WTC11 (cell line): ENCODE data around the gene PADI2. TPM values are rescaled to one million over a fixed set of nuclear protein-coding genes. Genes with fewer than 3 reads are reported as not detected.

ENCODE experiments used
- ATAC-seq: fragments of 200-7000 bp; cut with Tn5 transposase; 2 replicates; pipeline ENCODE4 v1.10.0; 2021; ENCODE audit warnings: mild to moderate bottlenecking, moderate library complexity
- CTCF ChIA-PET: fragments of 300-600 bp; sonication (Branson Sonifier 250); formaldehyde crosslinking; loops from one replicate; lab custom pipeline; 2021; ENCODE audit warnings: antibody characterized with exemption; lab: Charles Lee
- POLR2A ChIA-PET: fragments of 350-600 bp; sonication (Branson Sonifier 250); formaldehyde crosslinking; loops from one replicate; lab custom pipeline; 2021; ENCODE audit warnings: antibody characterized with exemption; lab: Charles Lee
- DNase-seq: peaks from one replicate; pipeline ENCODE4 v3.0.0; 2021; ENCODE audit warnings: low spot score
- H3K27ac Mint-ChIP-seq: 2 replicates; pipeline ENCODE4 v1.8.0; 2021; ENCODE audit warnings: mixed read lengths
- H3K27me3 Mint-ChIP-seq: 2 replicates; pipeline ENCODE4 v1.8.0; 2021; ENCODE audit warnings: low read depth, mild to moderate bottlenecking, moderate library complexity, mixed read lengths
- H3K36me3 Mint-ChIP-seq: 2 replicates; pipeline ENCODE4 v1.8.0; 2021; ENCODE audit warnings: mixed read lengths
- H3K4me1 Mint-ChIP-seq: 2 replicates; pipeline ENCODE4 v1.8.0; 2022; ENCODE audit warnings: mixed read lengths
- H3K4me3 Mint-ChIP-seq: 2 replicates; pipeline ENCODE4 v1.8.0; 2021; ENCODE audit warnings: mild to moderate bottlenecking, moderate library complexity, mixed read lengths
- H3K9me3 Mint-ChIP-seq: 2 replicates; pipeline ENCODE4 v1.8.0; 2021; ENCODE audit warnings: mixed read lengths
- EMX1 ChIP-seq: fragments of 250-450 bp; sonication (Bioruptor Pico); IDR thresholded peaks from 2 replicates; pipeline ENCODE4 v1.8.0; 2021; ENCODE audit warnings: mild to moderate bottlenecking
- ETV6 ChIP-seq: sonication (generic); formaldehyde crosslinking; IDR thresholded peaks from 2 replicates; pipeline ENCODE4 v1.8.1; 2022; ENCODE audit warnings: mild to moderate bottlenecking, missing genetic modification reagents
- FOXJ3 ChIP-seq: sonication (generic); formaldehyde crosslinking; IDR thresholded peaks from 2 replicates; pipeline ENCODE4 v1.9.0; 2021; ENCODE audit warnings: missing genetic modification reagents, mild to moderate bottlenecking, borderline replicate concordance
- HMGXB4 ChIP-seq: sonication (generic); formaldehyde crosslinking; IDR thresholded peaks from 2 replicates; pipeline ENCODE4 v1.8.1; 2023; ENCODE audit warnings: mild to moderate bottlenecking, moderate library complexity, missing genetic modification reagents
- IRF1 ChIP-seq: sonication (generic); formaldehyde crosslinking; IDR thresholded peaks from 2 replicates; pipeline ENCODE4 v1.8.0; 2023; ENCODE audit warnings: missing genetic modification reagents
- JAZF1 ChIP-seq: fragments of 250-450 bp; sonication (Bioruptor Pico); IDR thresholded peaks from 2 replicates; pipeline ENCODE4 v1.9.0; 2021; ENCODE audit warnings: moderate library complexity, mild to moderate bottlenecking, inconsistent platforms
- KAT7 ChIP-seq: sonication (generic); formaldehyde crosslinking; IDR thresholded peaks from 2 replicates; pipeline ENCODE4 v1.8.1; 2023; ENCODE audit warnings: missing genetic modification reagents, mild to moderate bottlenecking, borderline replicate concordance
- MLX ChIP-seq: sonication (generic); formaldehyde crosslinking; IDR thresholded peaks from 2 replicates; pipeline ENCODE4 v1.8.1; 2023; ENCODE audit warnings: mild to moderate bottlenecking, missing genetic modification reagents, moderate library complexity
- NFATC4 ChIP-seq: fragments of 250-450 bp; sonication (Bioruptor Pico); IDR thresholded peaks from 2 replicates; pipeline ENCODE4 v1.9.0; 2021; ENCODE audit warnings: mild to moderate bottlenecking
- NR2C2 ChIP-seq: sonication (generic); formaldehyde crosslinking; IDR thresholded peaks from 2 replicates; pipeline ENCODE4 v1.8.0; 2022; ENCODE audit warnings: mild to moderate bottlenecking, missing genetic modification reagents
- NR3C1 ChIP-seq: sonication (generic); formaldehyde crosslinking; conservative IDR thresholded peaks from 2 replicates; pipeline ENCODE4 v1.8.1; 2023; ENCODE audit warnings: low read depth, mild to moderate bottlenecking, missing genetic modification reagents
- OVOL2 ChIP-seq: fragments of 250-450 bp; sonication (Bioruptor Pico); IDR thresholded peaks from 2 replicates; pipeline ENCODE4 v1.9.0; 2021; ENCODE audit warnings: mild to moderate bottlenecking, borderline replicate concordance
- PREB ChIP-seq: sonication (generic); formaldehyde crosslinking; IDR thresholded peaks from 2 replicates; pipeline ENCODE4 v1.8.1; 2022; ENCODE audit warnings: mild to moderate bottlenecking, missing genetic modification reagents, moderate library complexity, borderline replicate concordance
- RELA ChIP-seq: sonication (generic); formaldehyde crosslinking; IDR thresholded peaks from 2 replicates; pipeline ENCODE4 v1.8.1; 2022; ENCODE audit warnings: missing genetic modification reagents, mild to moderate bottlenecking, borderline replicate concordance
- RORB ChIP-seq: fragments of 250-450 bp; sonication (Bioruptor Pico); IDR thresholded peaks from 2 replicates; pipeline ENCODE4 v1.9.0; 2021; ENCODE audit warnings: mild to moderate bottlenecking
- TCF7 ChIP-seq: sonication (generic); formaldehyde crosslinking; IDR thresholded peaks from 2 replicates; pipeline ENCODE4 v1.8.0; 2022; ENCODE audit warnings: mild to moderate bottlenecking, low read depth, missing genetic modification reagents, moderate library complexity
- TEAD1 ChIP-seq: sonication (generic); formaldehyde crosslinking; IDR thresholded peaks from 2 replicates; pipeline ENCODE4 v1.8.0; 2022; ENCODE audit warnings: mild to moderate bottlenecking, missing genetic modification reagents
- TEAD4 ChIP-seq: sonication (generic); formaldehyde crosslinking; IDR thresholded peaks from 2 replicates; pipeline ENCODE4 v1.8.0; 2022; ENCODE audit warnings: mild to moderate bottlenecking, missing genetic modification reagents
- USF2 ChIP-seq: sonication (generic); formaldehyde crosslinking; IDR thresholded peaks from 2 replicates; pipeline ENCODE4 v1.8.1; 2023; ENCODE audit warnings: mild to moderate bottlenecking, missing genetic modification reagents, moderate library complexity
- ZMAT4 ChIP-seq: fragments of 250-450 bp; sonication (Bioruptor Pico); IDR thresholded peaks from 2 replicates; pipeline ENCODE4 v1.9.0; 2021; ENCODE audit warnings: mild to moderate bottlenecking
- ZNF138 ChIP-seq: sonication (generic); formaldehyde crosslinking; conservative IDR thresholded peaks from 2 replicates; pipeline ENCODE4 v1.8.1; 2022; ENCODE audit warnings: mild to moderate bottlenecking, moderate library complexity, missing genetic modification reagents
- ZNF219 ChIP-seq: sonication (generic); formaldehyde crosslinking; IDR thresholded peaks from 2 replicates; pipeline ENCODE4 v1.8.0; 2023; ENCODE audit warnings: missing genetic modification reagents, mild to moderate bottlenecking, borderline replicate concordance
- ZNF416 ChIP-seq: fragments of 250-450 bp; sonication (Bioruptor Pico); IDR thresholded peaks from 2 replicates; pipeline ENCODE4 v1.9.0; 2021; ENCODE audit warnings: mild to moderate bottlenecking, inconsistent platforms
- ZNF423 ChIP-seq: fragments of 250-450 bp; sonication (Bioruptor Pico); IDR thresholded peaks from 2 replicates; pipeline ENCODE4 v2.1.2; 2022; ENCODE audit warnings: mild to moderate bottlenecking, moderate library complexity
- ZNF671 ChIP-seq: fragments of 250-450 bp; sonication (Bioruptor Pico); IDR thresholded peaks from 2 replicates; pipeline ENCODE4 v1.8.0; 2021; ENCODE audit warnings: mild to moderate bottlenecking
- ZSCAN18 ChIP-seq: fragments of 250-450 bp; sonication (Bioruptor Pico); IDR thresholded peaks from 2 replicates; pipeline ENCODE4 v2.1.2; 2022; ENCODE audit warnings: mild to moderate bottlenecking, moderate library complexity
- total RNA-seq: library from RNA; stranded (reverse); gene quantifications from 3 replicates; pipeline ENCODE4 v1.2.3, GENCODE V29; 2021

PADI2 gene
- total RNA-seq, 1 experiment from 2014 or later: 3.8 TPM

GRCh38 chr1:17163789-17164666, 44.8 kb upstream of the PADI2 start:
- no peak overlapping the region for H3K4me3 Mint-ChIP-seq
- CTCF ChIA-PET: no interaction called here
- TF ChIP-seq JAZF1 (CRISPR knock-in tag) (no peak), ZNF219 (no peak), MLX (CRISPR knock-in tag) (no peak), OVOL2 (no peak), ETV6 (CRISPR knock-in tag) (no peak), PREB (CRISPR knock-in tag) (no peak)
- H3K36me3 Mint-ChIP-seq: no peaks in the 10 kb centered on the region
- H3K9me3 Mint-ChIP-seq: peaks cover 6% of the 10 kb centered on the region
- DNase-seq (no peak), ATAC-seq (no peak)
- H3K4me1 Mint-ChIP-seq: peaks cover 28% of the 10 kb centered on the region
- peaks cover 33% of the 10 kb centered on the region for H3K27me3 Mint-ChIP-seq
- no peak overlapping the region for H3K27ac Mint-ChIP-seq
- POLR2A ChIA-PET: interaction anchor here (0.5 kb wide), 1 partner anchor 69 kb away, joined by 3 read pairs; no protein-coding TSS in a partner anchor

- ATAC-seq: no peak
These were observed 44.1 kb upstream of the PADI2 start for GRCh38 chr1:17163371-17163770.

GRCh38 chr1:17162941-17163340, 43.7 kb upstream of the PADI2 start:
- H3K4me1 Mint-ChIP-seq: peaks cover 34% of the 10 kb centered on the region
- peaks cover under 1% of the 10 kb centered on the region; the same call in 1 of the 2 replicates for H3K36me3 Mint-ChIP-seq
- POLR2A ChIA-PET: no interaction called here
- TF ChIP-seq ZMAT4 (CRISPR knock-in tag) (no peak), TEAD4 (no peak), EMX1 (CRISPR knock-in tag) (no peak), NR2C2 (no peak), TEAD1 (CRISPR knock-in tag) (no peak), RELA (no peak), ZNF416 (CRISPR knock-in tag) (no peak), FOXJ3 (CRISPR knock-in tag) (no peak), HMGXB4 (CRISPR knock-in tag) (no peak), ZNF671 (CRISPR knock-in tag) (no peak)
- CTCF ChIA-PET: no interaction called here
- H3K27ac Mint-ChIP-seq: no peak overlapping the region
- H3K9me3 Mint-ChIP-seq: peaks cover 17% of the 10 kb centered on the region
- ATAC-seq (no peak), DNase-seq (no peak)
- H3K27me3 Mint-ChIP-seq: peaks cover 24% of the 10 kb centered on the region
- no peak overlapping the region for H3K4me3 Mint-ChIP-seq

More at GRCh38 chr1:17163371-17163770, 44.1 kb upstream of the PADI2 start:
- H3K4me1 Mint-ChIP-seq: peaks cover 34% of the 10 kb centered on the region
- H3K27me3 Mint-ChIP-seq: peaks cover 27% of the 10 kb centered on the region
- TF ChIP-seq KAT7 (no peak), NFATC4 (no peak), USF2 (no peak), TCF7 (CRISPR knock-in tag) (no peak), IRF1 (CRISPR knock-in tag) (no peak), RORB (CRISPR knock-in tag) (no peak), NR3C1 (CRISPR knock-in tag) (no peak), ZNF423 (CRISPR knock-in tag) (no peak), ZSCAN18 (CRISPR knock-in tag) (no peak), ZNF138 (CRISPR knock-in tag) (no peak)
- no peak for DNase-seq
- H3K27ac Mint-ChIP-seq: no peak overlapping the region
- CTCF ChIA-PET: no interaction called here
- POLR2A ChIA-PET: no interaction called here
- no peak overlapping the region for H3K4me3 Mint-ChIP-seq
- H3K9me3 Mint-ChIP-seq: peaks cover 13% of the 10 kb centered on the region
- H3K36me3 Mint-ChIP-seq: no peaks in the 10 kb centered on the region
